Measurements from ENCODE around the gene ADAM12. TPM values are rescaled to one million over a fixed set of nuclear protein-coding genes. Genes with fewer than 3 reads are reported as not detected.

The ADAM12 gene
- total and polyA plus RNA-seq, 2 donors (not counting 1 experiment from before 2014, with no cell fraction given) = 21.0 to 56.9 TPM

DNA sequence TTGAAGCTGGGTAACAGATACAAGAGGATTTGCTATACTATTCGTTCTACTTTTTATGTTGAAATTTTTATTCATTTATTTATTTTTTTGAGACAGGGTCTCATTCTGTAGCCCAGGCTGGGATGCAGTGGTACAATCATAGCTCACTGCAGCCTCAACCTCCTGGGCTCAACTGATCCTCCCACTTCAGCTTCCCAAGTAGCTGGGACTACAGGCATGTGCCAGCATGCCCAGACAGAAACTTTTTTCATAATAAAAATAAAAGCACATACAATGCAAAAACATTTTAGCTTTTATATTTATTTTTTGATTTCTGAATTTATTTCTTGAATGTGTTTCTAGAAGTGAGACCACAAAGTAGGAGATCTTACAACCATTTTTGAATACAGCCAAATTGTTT, 420.7 kb downstream of the ADAM12 start:
- Histone ChIP-seq H4K20me1 (ENCODE audit: control insufficient read depth, extremely low read depth, insufficient read depth, low read length) (no peaks in the 10 kb centered on the region), H3K9ac (ENCODE audit: insufficient read depth, low read length) (no peak overlapping the region), H3K4me1 (ENCODE audit: control insufficient read depth, extremely low read depth, insufficient read depth, low read length) (no peaks in the 10 kb centered on the region), H3K9me3 (ENCODE audit: control insufficient read depth, insufficient read depth, low read depth, low read length) (no peaks in the 10 kb centered on the region), H3K4me2 (ENCODE audit: extremely low read depth, insufficient read depth, low read length) (no peak overlapping the region), H3K27me3 (ENCODE audit: control insufficient read depth, insufficient read depth, low read length) (peaks cover 6% of the 10 kb centered on the region), H3K79me2 (ENCODE audit: control insufficient read depth, insufficient read depth, low read length) (no peaks in the 10 kb centered on the region), H3K27ac (ENCODE audit: insufficient read depth, low read length) (no peak overlapping the region), H2AFZ (ENCODE audit: low read length) (no peak overlapping the region), H3K4me3 (replicated peaks in 1 of 4; ENCODE audit: control extremely low read depth in 1 of 4, insufficient read depth in 1 of 4, low read depth in 3 of 4, low read length in 4 of 4) (no peak overlapping the region), H3K36me3 (ENCODE audit: control insufficient read depth, insufficient read depth, low read length) (no peaks in the 10 kb centered on the region)
- TF ChIP-seq, protein P1, sequence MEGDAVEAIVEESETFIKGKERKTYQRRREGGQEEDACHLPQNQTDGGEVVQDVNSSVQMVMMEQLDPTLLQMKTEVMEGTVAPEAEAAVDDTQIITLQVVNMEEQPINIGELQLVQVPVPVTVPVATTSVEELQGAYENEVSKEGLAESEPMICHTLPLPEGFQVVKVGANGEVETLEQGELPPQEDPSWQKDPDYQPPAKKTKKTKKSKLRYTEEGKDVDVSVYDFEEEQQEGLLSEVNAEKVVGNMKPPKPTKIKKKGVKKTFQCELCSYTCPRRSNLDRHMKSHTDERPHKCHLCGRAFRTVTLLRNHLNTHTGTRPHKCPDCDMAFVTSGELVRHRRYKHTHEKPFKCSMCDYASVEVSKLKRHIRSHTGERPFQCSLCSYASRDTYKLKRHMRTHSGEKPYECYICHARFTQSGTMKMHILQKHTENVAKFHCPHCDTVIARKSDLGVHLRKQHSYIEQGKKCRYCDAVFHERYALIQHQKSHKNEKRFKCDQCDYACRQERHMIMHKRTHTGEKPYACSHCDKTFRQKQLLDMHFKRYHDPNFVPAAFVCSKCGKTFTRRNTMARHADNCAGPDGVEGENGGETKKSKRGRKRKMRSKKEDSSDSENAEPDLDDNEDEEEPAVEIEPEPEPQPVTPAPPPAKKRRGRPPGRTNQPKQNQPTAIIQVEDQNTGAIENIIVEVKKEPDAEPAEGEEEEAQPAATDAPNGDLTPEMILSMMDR (conservative IDR thresholded peaks at IDR 0.05 in 1 of 2, IDR thresholded peaks at IDR 0.05 in 1 of 2; ENCODE audit: low read depth in 1 of 2, low read length in 2 of 2) = no peak
- TF ChIP-seq EZH2 (IDR thresholded peaks at IDR 0.05; ENCODE audit: low read length, missing control alignments) = no peak
- DNase-seq (ENCODE audit: low read depth in 2 of 2) = no peak

DNA sequence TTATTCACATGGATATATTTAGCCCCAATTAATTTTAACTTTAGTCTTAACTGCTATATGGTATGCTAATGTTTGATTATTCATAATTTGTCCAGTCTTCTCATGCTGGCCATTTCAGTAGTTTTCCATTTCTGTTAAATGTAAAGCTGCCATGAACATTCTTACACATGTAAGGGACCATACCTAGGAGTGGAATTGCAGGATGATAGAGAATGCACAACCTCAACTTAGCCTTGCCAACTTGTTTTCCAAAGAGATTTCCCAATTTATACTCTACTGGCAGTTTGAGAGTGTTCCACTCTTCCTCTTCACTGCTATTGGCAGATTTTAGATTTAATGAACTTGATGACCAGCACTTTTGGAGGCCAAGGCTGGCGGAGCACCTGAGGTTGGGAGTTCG, 423.7 kb downstream of the ADAM12 start:
- Histone ChIP-seq H3K36me3 (ENCODE audit: control insufficient read depth, insufficient read depth, low read length) (no peaks in the 10 kb centered on the region), H3K4me3 (replicated peaks in 1 of 4; ENCODE audit: control extremely low read depth in 1 of 4, insufficient read depth in 1 of 4, low read depth in 3 of 4, low read length in 4 of 4) (no peak overlapping the region), H2AFZ (ENCODE audit: low read length) (no peak overlapping the region), H3K27me3 (ENCODE audit: control insufficient read depth, insufficient read depth, low read length) (peaks cover 10% of the 10 kb centered on the region), H3K9me3 (ENCODE audit: control insufficient read depth, insufficient read depth, low read depth, low read length) (no peaks in the 10 kb centered on the region), H3K4me1 (ENCODE audit: control insufficient read depth, extremely low read depth, insufficient read depth, low read length) (no peaks in the 10 kb centered on the region), H3K4me2 (ENCODE audit: extremely low read depth, insufficient read depth, low read length) (no peak overlapping the region), H3K9ac (ENCODE audit: insufficient read depth, low read length) (no peak overlapping the region), H3K27ac (ENCODE audit: insufficient read depth, low read length) (no peak overlapping the region), H4K20me1 (ENCODE audit: control insufficient read depth, extremely low read depth, insufficient read depth, low read length) (no peaks in the 10 kb centered on the region), H3K79me2 (ENCODE audit: control insufficient read depth, insufficient read depth, low read length) (no peaks in the 10 kb centered on the region)
- TF ChIP-seq, protein P1 (conservative IDR thresholded peaks at IDR 0.05 in 1 of 2, IDR thresholded peaks at IDR 0.05 in 1 of 2; ENCODE audit: low read depth in 1 of 2, low read length in 2 of 2) = no peak
- no peak for TF ChIP-seq EZH2 (IDR thresholded peaks at IDR 0.05; ENCODE audit: low read length, missing control alignments)
- DNase-seq (ENCODE audit: low read depth in 2 of 2) = no peak

All from fibroblast of lung (primary cell).